ENCODE measurements around the gene GLYATL1. TPM values are rescaled to one million over a fixed set of nuclear protein-coding genes. Genes with fewer than 3 reads are reported as not detected.
A peak's percentile ranks its signal among the peaks of the same experiment; 100 is the strongest.
"Not testable (repeated sequence)": the region's sequence is repeated elsewhere in the genome, so short reads cannot be mapped to it uniquely, and the experiment has no call there.

The GLYATL1 gene
- total RNA-seq, 5 donors from 2014 or later (not counting 1 experiment from before 2014, with no cell fraction given) = 0.51 TPM; not detected in 4

- H3K9me3 Mint-ChIP-seq = no peaks in the 10 kb centered on the region
- H3K27ac Mint-ChIP-seq = no peak overlapping the region
These were observed 60.0 kb downstream of the GLYATL1 start for GRCh38 chr11:58999291-58999680.

DNA sequence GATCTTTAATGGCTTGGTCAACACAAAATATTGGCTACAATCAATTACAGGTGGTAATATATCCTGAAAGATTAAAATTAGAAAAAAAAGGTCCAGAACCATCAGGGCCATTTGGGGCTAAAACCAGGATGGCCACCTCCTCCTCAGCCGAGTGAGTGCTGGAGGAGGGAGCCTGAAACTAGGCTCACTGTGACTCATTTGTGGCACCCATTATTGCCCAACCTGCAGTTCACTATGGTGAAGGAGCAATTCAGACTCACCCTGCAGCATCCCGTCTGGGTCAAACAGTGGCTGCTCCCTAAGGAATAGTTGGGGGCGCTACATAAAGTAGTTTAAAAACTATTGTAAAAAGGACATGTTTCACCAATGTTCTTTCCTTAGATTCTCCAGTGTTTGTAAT, 60.7 kb downstream of the GLYATL1 start:
- DNase-seq = no peak
- Histone ChIP-seq H3K9me3 (no peaks in the 10 kb centered on the region), H3K27me3 (replicated peaks in 1 of 2; ENCODE audit: control insufficient read depth in 2 of 2, extremely low read depth in 1 of 2, insufficient read depth in 2 of 2, low read length in 1 of 2) (no peaks in the 10 kb centered on the region), H3K4me3 (ENCODE audit: control insufficient read depth in 1 of 2, extremely low read depth in 1 of 2, low read length in 1 of 2) (no peak overlapping the region), H3K4me1 (ENCODE audit: control insufficient read depth in 1 of 2, extremely low read depth in 1 of 2, insufficient read depth in 2 of 2, low read length in 2 of 2) (no peaks in the 10 kb centered on the region), H3K27ac (ENCODE audit: low read length) (no peak overlapping the region), H3K36me3 (ENCODE audit: control insufficient read depth in 2 of 2, extremely low read depth in 1 of 2, insufficient read depth in 1 of 2, low read length in 1 of 2) (no peaks in the 10 kb centered on the region)
- H3K9me3 Mint-ChIP-seq = no peaks in the 10 kb centered on the region
- ChIA-PET POLR2A (no interaction called here), CTCF (no interaction called here)
- H3K4me3 Mint-ChIP-seq = no peak overlapping the region
- WGBS (ENCODE audit: insufficient coverage) = 60% methylated on average over 1 of the region's 3 CpGs
- H3K4me1 Mint-ChIP-seq = no peaks in the 10 kb centered on the region
- H3K36me3 Mint-ChIP-seq = no peaks in the 10 kb centered on the region
- no peak for ATAC-seq (replicated peaks in 1 of 4)
- peaks cover 4 to 6% of the 10 kb centered on the region in 2 donors for H3K27me3 Mint-ChIP-seq
- no peak overlapping the region for H3K27ac Mint-ChIP-seq

More at GRCh38 chr11:58999291-58999680, 60.0 kb downstream of the GLYATL1 start:
- Mint-ChIP-seq H3K36me3 (no peaks in the 10 kb centered on the region), H3K27me3 (peaks cover 4 to 6% of the 10 kb centered on the region in 2 donors), H3K4me1 (no peaks in the 10 kb centered on the region), H3K4me3 (no peak overlapping the region)
- Histone ChIP-seq H3K9me3 (no peaks in the 10 kb centered on the region), H3K36me3 (ENCODE audit: control insufficient read depth in 2 of 2, extremely low read depth in 1 of 2, insufficient read depth in 1 of 2, low read length in 1 of 2) (no peaks in the 10 kb centered on the region), H3K27ac (ENCODE audit: low read length) (no peak overlapping the region), H3K4me3 (ENCODE audit: control insufficient read depth in 1 of 2, extremely low read depth in 1 of 2, low read length in 1 of 2) (no peak overlapping the region), H3K4me1 (ENCODE audit: control insufficient read depth in 1 of 2, extremely low read depth in 1 of 2, insufficient read depth in 2 of 2, low read length in 2 of 2) (no peaks in the 10 kb centered on the region), H3K27me3 (replicated peaks in 1 of 2; ENCODE audit: control insufficient read depth in 2 of 2, extremely low read depth in 1 of 2, insufficient read depth in 2 of 2, low read length in 1 of 2) (no peaks in the 10 kb centered on the region)
- ChIA-PET CTCF (no interaction called here), POLR2A (no interaction called here)
- no CpG with 5 or more reads among the region's 1 CpG for WGBS (ENCODE audit: insufficient coverage)
- DNase-seq (peak in 1 of 35 experiments; percentile 6), ATAC-seq (replicated peaks in 1 of 4) (no peak)

DNA sequence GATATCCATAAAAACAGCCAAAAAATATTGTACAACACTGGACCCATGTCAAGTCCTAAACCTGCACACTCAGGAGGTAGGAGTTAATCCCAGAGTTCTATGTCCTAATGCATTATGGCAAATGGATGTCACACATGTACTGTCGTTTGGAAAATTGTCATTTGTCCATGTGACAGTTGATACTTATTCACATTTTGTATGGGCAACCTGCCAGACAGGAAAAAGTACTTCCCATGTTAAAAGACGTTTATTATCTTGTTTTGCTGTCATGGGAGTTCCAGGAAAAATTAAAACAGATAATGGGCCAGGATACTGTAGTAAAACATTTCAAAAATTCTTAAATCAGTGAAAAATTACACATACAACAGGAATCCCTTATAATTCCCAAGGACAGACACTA, 62.7 kb downstream of the GLYATL1 start:
- H3K27me3 ChIP-seq (replicated peaks in 1 of 2; ENCODE audit: control insufficient read depth in 2 of 2, extremely low read depth in 1 of 2, insufficient read depth in 2 of 2, low read length in 1 of 2); ATAC-seq (replicated peaks in 1 of 4); H3K27me3 Mint-ChIP-seq; POLR2A ChIA-PET; DNase-seq; H3K4me3 ChIP-seq (ENCODE audit: control insufficient read depth in 1 of 2, extremely low read depth in 1 of 2, low read length in 1 of 2); H3K27ac ChIP-seq (ENCODE audit: low read length); H3K27ac Mint-ChIP-seq; H3K36me3 ChIP-seq (ENCODE audit: control insufficient read depth in 2 of 2, extremely low read depth in 1 of 2, insufficient read depth in 1 of 2, low read length in 1 of 2); H3K4me1 ChIP-seq (ENCODE audit: control insufficient read depth in 1 of 2, extremely low read depth in 1 of 2, insufficient read depth in 2 of 2, low read length in 2 of 2); H3K4me3 Mint-ChIP-seq; H3K36me3 Mint-ChIP-seq; H3K4me1 Mint-ChIP-seq; H3K9me3 ChIP-seq; H3K9me3 Mint-ChIP-seq: not testable (repeated sequence)
- 20% methylated on average over 1 of the region's 2 CpGs for WGBS (ENCODE audit: insufficient coverage)
- CTCF ChIA-PET = interaction anchor here in 1 of 2 donors (0.6 kb wide), 2 partner anchors 50 to 191 kb away, joined by 3 to 4 read pairs; no protein-coding TSS in a partner anchor

Other genes starting within 250 kb of the GLYATL1 start
- gene GLYAT, start 207.5 kb upstream of the GLYATL1 start, total RNA-seq = not detected
- not detected for gene GLYATL2, start 94.8 kb upstream of the GLYATL1 start, total RNA-seq
- gene GLYATL1B, start 146.8 kb downstream of the GLYATL1 start, total RNA-seq = not detected
- 1 to 10 TPM; 1.2 to 3.8 (median 1.3) TPM for gene FAM111B, start 167.7 kb downstream of the GLYATL1 start, total RNA-seq
- 10 to 100 TPM; 75.9 to 90.2 (median 78.9) TPM for gene FAM111A, start 203.4 kb downstream of the GLYATL1 start, total RNA-seq
- 1 to 10 TPM in 4 of 5 donors, under 1 TPM in 1; 0.70 to 3.7 (median 2.1) TPM for gene DTX4, start 232.6 kb downstream of the GLYATL1 start, total RNA-seq